Smooth muscle cell (in vitro differentiated cells): ENCODE results near the gene TRIM58. TPM values are rescaled to one million over a fixed set of nuclear protein-coding genes. Genes with fewer than 3 reads are reported as not detected.

Source experiments
- DNase-seq: peaks from one replicate; lab custom pipeline; 2025; ENCODE audit not compliant: unreplicated experiment; lab: John Stamatoyannopoulos, UW
- H2AFZ ChIP-seq: fragments of 200-600 bp; sonication (generic); 2 replicates; pipeline ENCODE4 v1.6.0; 2016; ENCODE audit warnings: antibody characterized with exemption, low read depth, mild to moderate bottlenecking
- H3F3A ChIP-seq: fragments of 200-600 bp; sonication (generic); 2 replicates; pipeline ENCODE4 v1.6.0; 2017; ENCODE audit warnings: antibody characterized with exemption, low read depth
- H3K27ac ChIP-seq: fragments of 200-600 bp; sonication (generic); 2 replicates; pipeline ENCODE4 v1.5.1; 2016; ENCODE audit warnings: low read depth, mild to moderate bottlenecking
- H3K27me3 ChIP-seq: fragments of 200-600 bp; sonication (generic); 2 replicates; pipeline ENCODE4 v1.6.1; 2016; ENCODE audit warnings: low read depth, mild to moderate bottlenecking
- H3K36me3 ChIP-seq: fragments of 200-600 bp; sonication (generic); 2 replicates; pipeline ENCODE4 v1.5.1; 2016; ENCODE audit warnings: low read depth
- H3K4me1 ChIP-seq: fragments of 200-600 bp; sonication (generic); 2 replicates; pipeline ENCODE4 v1.5.1; 2016; ENCODE audit warnings: low read depth
- H3K4me2 ChIP-seq: fragments of 200-600 bp; sonication (generic); 2 replicates; pipeline ENCODE4 v1.6.0; 2016; ENCODE audit warnings: mild to moderate bottlenecking
- H3K4me3 ChIP-seq: fragments of 200-600 bp; sonication (generic); 2 replicates; pipeline ENCODE4 v1.5.1; 2016; ENCODE audit warnings: mild to moderate bottlenecking
- H3K79me2 ChIP-seq: fragments of 200-600 bp; sonication (generic); 2 replicates; pipeline ENCODE4 v1.6.0; 2016; ENCODE audit warnings: low read depth, mild to moderate bottlenecking
- H3K9ac ChIP-seq: fragments of 200-600 bp; sonication (generic); 2 replicates; pipeline ENCODE4 v1.6.0; 2016; ENCODE audit warnings: low read depth
- H3K9me3 ChIP-seq: fragments of 200-600 bp; sonication (generic); replicated peaks from 2 replicates; pipeline ENCODE4 v1.5.1; 2016; ENCODE audit warnings: low read depth
- H4K20me1 ChIP-seq: fragments of 200-600 bp; sonication (generic); 2 replicates; pipeline ENCODE4 v1.6.0; 2016; ENCODE audit warnings: low read depth
- CTCF ChIP-seq: fragments of 200-600 bp; sonication (generic); IDR thresholded peaks from 2 replicates; pipeline ENCODE4 v1.5.1; 2017; ENCODE audit warnings: borderline replicate concordance, mild to moderate bottlenecking, antibody characterized with exemption; ENCODE audit not compliant: insufficient read depth, poor library complexity, severe bottlenecking
- WGBS: methylation state at CpG from one replicate; pipeline ENCODE4 v1.1.7; 2016; ENCODE audit warnings: low lambda C conversion rate; 5-methylcytosine and 5-hydroxymethylcytosine counted together
- polyA plus RNA-seq: library from polyadenylated mRNA; unstranded; fragments of >200 nt; fragmentation: Nextera tagmentation; extraction: Ambion mirVana; gene quantifications from 2 replicates; pipeline ENCODE4 v1.2.1, GENCODE V29; 2016
- total RNA-seq: library from RNA; depleted of rRNA; stranded (reverse); fragments of >200 nt; gene quantifications from 2 replicates; pipeline ENCODE4 v1.2.3, GENCODE V29; 2014

TRIM58 gene
- total and polyA plus RNA-seq, 2 experiments from 2014 or later = 0.37 TPM; not detected in 1

- Histone ChIP-seq H3K9me3 (peaks cover 18% of the 10 kb centered on the region), H2AFZ (no peak overlapping the region), H3K79me2 (no peaks in the 10 kb centered on the region), H3K27me3 (no peaks in the 10 kb centered on the region), H3K4me2 (no peak overlapping the region), H3K36me3 (no peaks in the 10 kb centered on the region), H3K27ac (no peak overlapping the region), H3K4me1 (no peaks in the 10 kb centered on the region), H3F3A (no peaks in the 10 kb centered on the region), H3K4me3 (no peak overlapping the region), H4K20me1 (no peaks in the 10 kb centered on the region), H3K9ac (no peak overlapping the region)
- TF ChIP-seq CTCF = no peak
- no peak for DNase-seq
- WGBS = 55% methylated on average over 4 of the region's 4 CpGs
These were observed 58.1 kb downstream of the TRIM58 start for GRCh38 chr1:247914941-247915662.

- no peaks in the 10 kb centered on the region for H4K20me1 ChIP-seq
- peaks cover 21% of the 10 kb centered on the region for H3K9me3 ChIP-seq
- no peak for TF ChIP-seq CTCF
- H3K4me2 ChIP-seq = no peak within 1 kb of the TSS
- no peak within 1 kb of the TSS for H3K27ac ChIP-seq
- H3K4me1 ChIP-seq = no peaks in the 10 kb centered on the region
- H3K79me2 ChIP-seq = no peaks in the 10 kb centered on the region
- H3K4me3 ChIP-seq = no peak within 1 kb of the TSS
- no peak within 1 kb of the TSS for H3K9ac ChIP-seq
- H2AFZ ChIP-seq = no peak within 1 kb of the TSS
- 50% methylated on average over 2 of the region's 2 CpGs for WGBS
- H3K27me3 ChIP-seq = no peaks in the 10 kb centered on the region
- no peak for DNase-seq
- H3K36me3 ChIP-seq = no peaks in the 10 kb centered on the region
- no peaks in the 10 kb centered on the region for H3F3A ChIP-seq
These were observed 63.0 kb downstream of the TRIM58 start, which contains the start of gene OR2T8 for GRCh38 chr1:247919952-247920351. OR2T8 (plus strand) TSS chr1:247920252; CDS start chr1:247921018, 766 bp downstream.

GRCh38 chr1:247923941-247924340 lies 67.0 kb downstream of the TRIM58 start:
- Histone ChIP-seq H3K36me3 (no peaks in the 10 kb centered on the region), H2AFZ (no peak overlapping the region), H3K4me3 (no peak overlapping the region), H3K27ac (no peak overlapping the region), H4K20me1 (no peaks in the 10 kb centered on the region), H3K4me2 (no peak overlapping the region), H3K4me1 (no peaks in the 10 kb centered on the region), H3F3A (no peaks in the 10 kb centered on the region), H3K27me3 (no peaks in the 10 kb centered on the region), H3K79me2 (no peaks in the 10 kb centered on the region), H3K9ac (no peak overlapping the region), H3K9me3 (peaks cover 23% of the 10 kb centered on the region)
- TF ChIP-seq CTCF = no peak
- WGBS = 72% methylated on average over 3 of the region's 3 CpGs
- no peak for DNase-seq

- no peak for TF ChIP-seq CTCF
- no peaks in the 10 kb centered on the region for H4K20me1 ChIP-seq
- no peak within 1 kb of the TSS for H3K4me3 ChIP-seq
- H2AFZ ChIP-seq = no peak within 1 kb of the TSS
- no peak within 1 kb of the TSS for H3K4me2 ChIP-seq
- H3F3A ChIP-seq = no peaks in the 10 kb centered on the region
- 85% methylated on average over 9 of the region's 9 CpGs for WGBS
- no peak within 1 kb of the TSS for H3K9ac ChIP-seq
- no peaks in the 10 kb centered on the region for H3K27me3 ChIP-seq
- no peaks in the 10 kb centered on the region for H3K4me1 ChIP-seq
- H3K9me3 ChIP-seq = peaks cover 22% of the 10 kb centered on the region
- no peak for DNase-seq
- H3K27ac ChIP-seq = no peak within 1 kb of the TSS
- H3K79me2 ChIP-seq = no peaks in the 10 kb centered on the region
- H3K36me3 ChIP-seq = no peaks in the 10 kb centered on the region
These were observed 67.9 kb downstream of the TRIM58 start, which contains the start of gene OR2AJ1 for GRCh38 chr1:247924868-247925267. OR2AJ1 (plus strand) TSS chr1:247924889; CDS start chr1:247933769, 8,880 bp downstream.
